ENCODE results near the gene DRD4. TPM values are rescaled to one million over a fixed set of nuclear protein-coding genes. Genes with fewer than 3 reads are reported as not detected.
A peak's percentile ranks its signal among the peaks of the same experiment; 100 is the strongest.

The DRD4 gene
- polyA plus RNA-seq, 3 donors, result 2.0 to 7.5 (median 4.0) TPM

GRCh38 chr11:607020-607780 is 29.9 kb upstream of the DRD4 start:
- no peak for DNase-seq (ENCODE audit: extremely low read depth in 1 of 11, low read depth in 9 of 11, low spot score in 4 of 11)

DNA sequence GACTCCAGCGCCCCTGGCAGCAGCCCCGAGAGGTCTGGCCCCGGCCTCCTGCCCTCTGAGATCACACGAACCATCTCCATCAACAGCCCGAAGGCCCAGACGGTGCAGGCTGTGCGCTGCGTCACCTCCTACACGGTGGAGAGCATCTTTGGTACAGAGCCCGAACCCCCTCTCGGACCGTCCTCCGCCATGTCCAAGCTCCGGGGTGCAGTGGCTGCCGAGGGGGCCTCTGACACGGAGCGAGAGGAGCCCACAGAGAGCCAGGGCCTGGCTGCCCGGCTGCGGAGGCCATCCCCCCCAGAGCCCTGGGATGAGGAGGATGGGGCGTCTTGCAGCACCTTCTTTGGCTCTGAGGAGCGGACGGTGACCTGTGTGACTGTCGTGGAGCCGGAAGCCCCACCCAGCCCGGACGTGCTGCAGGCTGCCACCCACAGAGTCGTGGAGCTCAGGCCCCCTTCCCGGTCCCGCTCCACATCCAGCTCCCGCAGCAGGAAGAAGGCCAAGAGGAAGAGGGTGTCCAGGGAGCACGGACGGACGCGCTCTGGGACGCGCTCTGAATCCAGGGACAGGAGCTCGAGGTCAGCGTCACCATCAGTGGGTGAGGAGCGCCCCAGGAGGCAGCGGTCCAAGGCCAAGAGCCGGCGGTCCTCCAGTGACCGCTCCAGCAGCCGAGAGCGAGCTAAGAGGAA is 29.0 kb upstream of the DRD4 start:
- no peak for DNase-seq (ENCODE audit: extremely low read depth in 1 of 11, low read depth in 9 of 11, low spot score in 4 of 11)

DNA sequence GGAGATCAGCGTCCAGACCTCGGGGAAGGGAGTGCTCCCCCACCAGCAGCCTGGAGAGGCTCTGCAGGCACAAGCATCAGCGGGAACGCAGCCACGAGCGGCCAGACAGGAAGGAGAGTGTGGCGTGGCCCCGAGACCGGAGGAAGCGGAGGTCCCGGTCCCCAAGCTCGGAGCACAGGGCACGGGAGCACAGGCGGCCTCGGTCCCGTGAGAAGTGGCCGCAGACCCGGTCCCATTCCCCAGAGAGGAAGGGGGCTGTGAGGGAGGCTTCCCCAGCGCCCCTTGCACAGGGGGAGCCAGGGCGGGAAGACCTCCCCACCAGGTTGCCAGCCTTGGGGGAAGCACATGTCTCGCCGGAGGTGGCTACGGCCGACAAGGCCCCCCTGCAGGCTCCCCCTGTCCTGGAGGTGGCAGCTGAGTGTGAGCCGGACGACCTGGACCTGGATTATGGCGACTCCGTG is 28.2 kb upstream of the DRD4 start:
- DNase-seq (ENCODE audit: extremely low read depth in 1 of 11, low read depth in 9 of 11, low spot score in 4 of 11), result no peak

DNA sequence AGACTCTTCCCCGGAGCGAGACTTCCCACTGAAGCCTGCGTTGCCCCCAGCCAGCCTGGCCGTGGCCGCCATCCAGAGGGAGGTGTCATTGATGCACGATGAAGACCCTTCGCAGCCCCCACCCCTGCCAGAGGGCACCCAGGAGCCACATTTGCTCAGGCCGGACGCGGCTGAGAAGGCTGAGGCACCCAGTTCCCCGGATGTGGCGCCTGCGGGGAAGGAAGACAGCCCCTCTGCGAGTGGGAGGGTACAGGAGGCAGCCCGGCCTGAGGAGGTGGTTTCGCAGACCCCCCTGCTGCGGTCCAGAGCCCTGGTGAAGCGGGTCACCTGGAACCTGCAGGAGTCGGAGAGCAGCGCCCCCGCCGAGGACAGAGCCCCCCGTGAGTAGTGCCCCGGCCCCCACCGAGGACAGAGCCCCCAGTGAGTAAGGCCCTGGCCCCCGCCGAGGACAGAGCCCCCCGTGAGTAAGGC is 27.7 kb upstream of the DRD4 start:
- DNase-seq (ENCODE audit: extremely low read depth in 1 of 11, low read depth in 9 of 11, low spot score in 4 of 11), result no peak

- no peak for DNase-seq (ENCODE audit: extremely low read depth in 1 of 11, low read depth in 9 of 11, low spot score in 4 of 11)
Measured at GRCh38 chr11:610146-610801, 26.8 kb upstream of the DRD4 start.

GRCh38 chr11:611001-611996 is 25.8 kb upstream of the DRD4 start:
- no peak for DNase-seq (ENCODE audit: extremely low read depth in 1 of 11, low read depth in 9 of 11, low spot score in 4 of 11)

GRCh38 chr11:612201-612960 is 24.7 kb upstream of the DRD4 start:
- no peak for DNase-seq (ENCODE audit: extremely low read depth in 1 of 11, low read depth in 9 of 11, low spot score in 4 of 11)

DNA sequence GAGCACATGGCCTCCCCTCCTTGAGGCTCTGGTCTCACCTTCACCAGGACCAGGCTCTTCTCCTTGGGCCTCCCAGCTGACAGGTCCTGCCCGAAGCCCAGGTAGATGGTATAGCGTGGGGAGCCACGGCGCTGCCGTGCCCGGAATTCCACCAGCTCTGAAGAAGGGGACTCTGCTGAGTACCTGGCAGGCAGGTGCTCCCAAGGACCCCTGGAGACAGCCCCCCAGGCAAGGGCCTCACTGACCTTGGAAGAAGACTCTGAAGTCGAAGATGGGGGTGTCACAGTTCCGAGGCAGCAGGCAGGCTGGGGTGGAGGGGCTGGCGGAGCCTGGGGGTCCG is 24.1 kb upstream of the DRD4 start:
- no peak for DNase-seq (ENCODE audit: extremely low read depth in 1 of 11, low read depth in 9 of 11, low spot score in 4 of 11)

- no peak for DNase-seq (ENCODE audit: extremely low read depth in 1 of 11, low read depth in 9 of 11, low spot score in 4 of 11)
Measured at GRCh38 chr11:613369-613968, 23.6 kb upstream of the DRD4 start.

- DNase-seq (ENCODE audit: extremely low read depth in 1 of 11, low read depth in 9 of 11, low spot score in 4 of 11), result no peak
Measured at GRCh38 chr11:614021-614622, 22.9 kb upstream of the DRD4 start.

DNA sequence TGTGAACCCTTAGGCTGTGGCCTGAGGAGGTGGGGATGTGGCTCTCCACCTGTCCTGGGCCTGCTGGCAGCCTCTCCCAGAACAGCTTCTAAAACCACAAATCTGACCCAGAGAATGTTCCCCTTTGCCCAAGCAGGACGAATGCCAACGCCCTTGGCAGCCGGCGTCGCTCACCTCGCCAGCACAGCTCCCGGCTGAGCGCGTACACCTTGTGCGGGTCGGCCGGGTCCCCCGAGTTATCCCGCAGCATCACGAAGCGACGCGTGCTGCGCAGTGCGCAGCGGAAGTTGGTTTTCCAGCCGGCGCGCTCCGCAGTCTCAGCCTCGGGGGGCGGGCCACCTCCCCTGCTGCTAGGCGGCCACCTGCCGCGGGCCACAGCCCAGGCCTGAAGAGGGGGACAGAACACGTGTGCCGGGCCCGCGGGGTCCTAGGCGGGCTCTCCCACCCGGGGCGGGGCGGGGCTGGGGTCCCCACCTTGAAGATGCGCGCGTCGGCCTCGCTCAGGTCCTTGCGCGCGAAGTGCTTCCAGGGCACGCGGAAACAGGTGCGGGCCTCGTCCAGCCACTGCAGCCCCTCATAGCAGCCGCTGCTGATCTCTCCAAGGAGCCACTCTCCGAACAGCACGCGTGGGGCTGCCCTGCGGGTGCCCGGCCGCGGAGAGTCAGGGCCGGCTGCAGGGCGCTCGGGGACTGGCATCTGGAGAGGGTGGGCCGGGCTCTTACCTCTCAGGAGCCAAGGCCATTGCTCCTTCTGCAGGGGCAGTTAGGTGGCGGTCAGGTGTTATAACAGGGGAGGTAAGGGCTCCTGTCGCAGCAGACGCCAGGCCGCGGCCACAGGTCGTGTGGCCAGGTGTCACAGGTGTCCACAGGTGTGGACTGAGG is 22.2 kb upstream of the DRD4 start:
- DNase-seq (ENCODE audit: extremely low read depth in 1 of 11, low read depth in 9 of 11, low spot score in 4 of 11), result no peak

DNA sequence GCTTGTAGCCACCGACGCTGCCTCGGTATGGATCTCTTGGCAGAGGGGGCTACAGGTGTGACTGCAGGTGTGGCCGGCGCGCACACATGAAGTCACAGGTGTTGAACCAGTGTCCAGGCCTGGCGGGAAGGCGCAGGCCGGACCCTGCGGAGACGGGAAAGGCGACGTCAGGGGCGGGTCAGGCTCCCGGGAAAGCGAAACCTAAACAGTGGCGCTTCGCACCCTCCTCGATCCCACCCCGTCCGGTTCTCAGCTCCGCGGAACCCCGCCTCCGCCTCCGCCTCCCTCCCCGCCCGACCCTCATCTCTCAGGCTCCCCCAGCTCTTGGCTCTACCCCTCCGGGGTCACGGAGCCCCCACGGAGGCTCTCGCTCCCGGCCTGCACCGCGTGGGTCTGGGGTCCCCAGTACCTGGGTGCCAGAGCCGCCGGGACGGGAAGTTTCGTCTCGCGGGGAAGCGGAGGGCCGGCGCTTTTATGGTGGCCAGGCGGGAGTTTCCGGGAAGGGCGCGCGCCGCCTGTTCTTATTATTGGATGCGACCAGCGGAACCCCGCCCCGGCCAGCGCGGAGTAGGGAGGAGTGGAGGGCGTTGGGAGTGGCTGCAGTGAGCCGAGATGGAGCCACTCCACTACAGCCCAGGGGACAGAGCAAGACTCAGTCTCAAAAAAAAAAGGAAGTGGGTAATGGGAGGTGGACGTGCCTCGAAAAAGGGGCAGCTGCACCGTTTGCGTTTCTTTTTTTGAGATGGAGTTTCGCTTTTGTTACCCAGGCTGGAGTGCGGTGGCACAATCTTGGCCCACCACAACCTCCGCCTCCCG is 21.4 kb upstream of the DRD4 start, which contains the start of gene IRF7:
Gene IRF7 (minus strand): TSS at position 447 of the 816 bp plus-strand sequence. CDS start 586 bp downstream, outside the sequence.
- DNase-seq (ENCODE audit: extremely low read depth in 1 of 11, low read depth in 9 of 11, low spot score in 4 of 11), result peak in 10 of 11 donors; percentile 79 to 93 (median 85)

GRCh38 chr11:616320-617198 is 20.5 kb upstream of the DRD4 start:
- no peak for DNase-seq (ENCODE audit: extremely low read depth in 1 of 11, low read depth in 9 of 11, low spot score in 4 of 11)

- DNase-seq (ENCODE audit: extremely low read depth in 1 of 11, low read depth in 9 of 11, low spot score in 4 of 11), result no peak
Measured at GRCh38 chr11:617199-617911, 19.7 kb upstream of the DRD4 start.

Data from renal cortex interstitium (tissue), 11 donors.